Measurements from ENCODE around the gene SASH1.

The SASH1 gene

GRCh38 chr6:148591656-148592055, 249.0 kb downstream of the SASH1 start:
- DNase-seq (ENCODE audit: low spot score), result no peak

DNA sequence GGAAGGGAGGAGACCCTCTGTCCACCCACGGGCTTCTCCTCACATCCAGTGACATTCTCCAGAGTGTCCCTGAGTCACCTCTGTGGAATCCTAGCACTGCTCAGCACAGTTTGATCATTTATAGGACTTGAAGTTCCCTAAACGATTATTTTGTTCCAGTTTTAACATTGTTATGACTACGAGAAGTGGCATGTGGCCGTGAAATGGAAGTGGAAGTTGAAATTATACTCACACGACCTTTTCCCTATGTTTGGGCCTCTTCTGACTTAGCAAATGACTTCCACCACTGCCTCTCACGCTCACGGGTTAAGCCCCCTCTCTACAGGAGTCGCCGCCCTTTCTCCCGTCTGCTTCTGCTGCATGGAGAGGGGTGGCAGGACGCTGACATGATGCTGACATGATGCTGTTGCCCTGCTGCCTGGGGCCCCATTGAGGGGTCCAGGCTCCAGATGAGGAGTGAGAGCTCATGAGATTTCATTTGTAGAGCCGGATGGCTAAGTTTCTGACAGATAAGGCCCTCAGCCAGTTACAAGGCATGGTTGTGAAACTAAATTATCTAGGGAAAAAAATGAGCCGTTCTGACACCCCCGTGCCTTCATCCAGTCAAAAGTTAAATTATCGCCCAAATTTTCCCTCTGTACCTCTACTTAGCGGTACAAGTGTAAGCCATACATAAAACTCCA, 250.6 kb downstream of the SASH1 start:
- DNase-seq (ENCODE audit: low spot score), result no peak

DNA sequence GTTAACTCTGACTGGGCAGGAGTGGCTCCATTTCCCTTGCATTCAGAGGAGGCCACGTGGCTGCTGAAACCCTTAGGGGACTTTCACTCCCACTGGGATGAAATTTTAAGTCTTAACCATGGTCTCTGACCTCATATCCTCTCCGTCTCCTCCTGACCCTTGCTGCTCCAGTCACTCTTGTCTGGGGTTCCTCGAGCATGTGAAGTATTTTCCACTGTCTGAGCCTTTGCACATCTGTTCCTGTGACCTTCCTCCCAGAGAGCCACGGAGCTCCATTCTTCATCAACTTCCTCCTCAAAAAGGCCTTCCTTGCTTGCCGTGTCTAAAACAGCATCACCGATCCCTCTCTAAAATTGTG, 251.2 kb downstream of the SASH1 start:
- no peak for DNase-seq (ENCODE audit: low spot score)

DNA sequence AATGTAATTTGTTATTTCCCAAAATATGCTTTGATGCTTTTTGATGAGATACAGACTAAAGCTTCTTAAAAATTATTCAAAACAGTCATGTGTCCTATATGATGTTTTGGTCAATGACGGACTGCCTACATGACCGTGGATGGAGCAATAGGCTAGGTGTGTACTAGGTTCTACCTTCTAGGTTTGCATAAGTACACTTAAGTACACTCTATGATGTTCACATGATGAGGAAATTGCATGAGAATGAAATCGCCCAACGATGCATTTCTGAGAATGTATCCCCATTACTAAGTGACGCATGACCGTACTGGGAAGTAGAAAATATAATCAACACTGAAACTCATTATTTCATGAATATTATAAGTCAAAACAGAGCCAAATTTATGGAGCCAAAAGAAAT, 252.9 kb downstream of the SASH1 start:
- DNase-seq (ENCODE audit: low spot score), result no peak

DNA sequence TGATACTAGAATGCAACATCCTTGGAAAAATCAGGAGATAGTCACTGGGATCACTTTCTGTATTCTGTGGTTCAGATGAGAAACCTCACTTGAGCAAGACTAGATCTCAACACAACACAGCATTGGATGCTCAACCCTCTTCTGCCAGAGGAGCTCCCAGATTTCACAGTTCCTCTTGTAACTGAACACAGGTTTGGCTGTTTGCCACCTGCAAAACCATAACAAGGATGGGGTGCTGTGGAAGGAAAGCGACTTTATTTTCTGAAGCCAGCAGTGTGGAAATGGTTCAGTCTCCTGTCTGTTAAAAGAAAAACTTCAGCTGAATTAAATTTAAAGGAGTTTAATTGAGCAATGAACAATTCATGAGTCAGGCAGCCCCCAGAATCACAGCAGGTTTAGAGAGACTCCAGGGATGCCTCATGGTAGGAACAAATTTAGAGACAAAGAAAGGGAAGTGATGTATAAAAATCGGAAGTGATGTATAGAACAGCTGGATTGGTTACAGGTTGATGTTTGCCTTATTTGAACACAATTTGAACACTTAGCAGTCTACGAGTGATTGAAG, 254.3 kb downstream of the SASH1 start:
- no peak for DNase-seq (ENCODE audit: low spot score)

DNA sequence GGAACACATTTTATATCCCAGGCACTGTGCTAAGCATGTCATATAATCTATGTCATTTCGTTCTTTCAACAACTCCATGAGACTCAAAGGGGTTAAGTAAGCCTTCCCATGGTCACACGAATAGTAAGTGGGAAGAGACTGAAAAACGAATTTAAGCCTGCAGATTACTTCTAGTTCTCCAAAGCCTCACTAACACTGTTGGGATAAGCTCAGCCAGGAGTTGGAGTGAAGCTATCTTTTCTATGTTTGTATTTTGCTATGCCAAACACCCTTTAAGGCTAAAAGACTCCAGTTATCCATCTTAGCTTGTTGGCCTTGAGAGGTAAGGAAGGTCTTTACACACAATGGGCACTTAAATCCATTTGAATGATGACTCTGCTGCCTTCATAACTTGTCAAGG, 256.1 kb downstream of the SASH1 start:
- no peak for DNase-seq (ENCODE audit: low spot score)

- no peak for DNase-seq (ENCODE audit: low spot score)
Observed at GRCh38 chr6:148599967-148600426, 257.4 kb downstream of the SASH1 start.
